ENCODE results near the gene DNAJC11.
"Not testable (repeated sequence)": the region's sequence is repeated elsewhere in the genome, so short reads cannot be mapped to it uniquely, and the experiment has no call there.

DNAJC11 gene

GRCh38 chr1:6668503-6668902, 33.1 kb downstream of the DNAJC11 start:
- DNase-seq (ENCODE audit: low read depth), result no peak
- no peak overlapping the region for H3K4me3 ChIP-seq (ENCODE audit: low read depth, low read length)
- TF ChIP-seq MAX (IDR thresholded peaks at IDR 0.05; ENCODE audit: low read depth, low read length) (no peak), POLR2A (IDR thresholded peaks at IDR 0.05; ENCODE audit: extremely low read depth, insufficient read length) (no peak), MYC (IDR thresholded peaks at IDR 0.05; ENCODE audit: low read depth, low read length) (no peak), CTCF (IDR thresholded peaks at IDR 0.05; ENCODE audit: low read depth, low read length) (no peak)

GRCh38 chr1:6667139-6667538, 34.5 kb downstream of the DNAJC11 start:
- no peak for DNase-seq (ENCODE audit: low read depth)
- H3K4me3 ChIP-seq (ENCODE audit: low read depth, low read length), result no peak overlapping the region
- TF ChIP-seq MAX (IDR thresholded peaks at IDR 0.05; ENCODE audit: low read depth, low read length) (no peak), MYC (IDR thresholded peaks at IDR 0.05; ENCODE audit: low read depth, low read length) (no peak), POLR2A (IDR thresholded peaks at IDR 0.05; ENCODE audit: extremely low read depth, insufficient read length) (no peak), CTCF (IDR thresholded peaks at IDR 0.05; ENCODE audit: low read depth, low read length) (no peak)

- no peak for TF ChIP-seq MAX (IDR thresholded peaks at IDR 0.05; ENCODE audit: low read depth, low read length)
- TF ChIP-seq CTCF (IDR thresholded peaks at IDR 0.05; ENCODE audit: low read depth, low read length), result no peak
- no peak for TF ChIP-seq POLR2A (IDR thresholded peaks at IDR 0.05; ENCODE audit: extremely low read depth, insufficient read length)
- no peak for TF ChIP-seq MYC (IDR thresholded peaks at IDR 0.05; ENCODE audit: low read depth, low read length)
- DNase-seq (ENCODE audit: low read depth), result no peak
- H3K4me3 ChIP-seq (ENCODE audit: low read depth, low read length), result no peak overlapping the region
These were observed 34.9 kb downstream of the DNAJC11 start for GRCh38 chr1:6666696-6667095.

- not testable (repeated sequence) for DNase-seq (ENCODE audit: low read depth); H3K4me3 ChIP-seq (ENCODE audit: low read depth, low read length)
These were observed 39.1 kb downstream of the DNAJC11 start for GRCh38 chr1:6662468-6662867.

- no peak overlapping the region for H3K4me3 ChIP-seq (ENCODE audit: low read depth, low read length)
- no peak for DNase-seq (ENCODE audit: low read depth)
- TF ChIP-seq POLR2A (IDR thresholded peaks at IDR 0.05; ENCODE audit: extremely low read depth, insufficient read length) (no peak), MYC (IDR thresholded peaks at IDR 0.05; ENCODE audit: low read depth, low read length) (no peak), MAX (IDR thresholded peaks at IDR 0.05; ENCODE audit: low read depth, low read length) (no peak), CTCF (IDR thresholded peaks at IDR 0.05; ENCODE audit: low read depth, low read length) (no peak)
These were observed 41.1 kb downstream of the DNAJC11 start for GRCh38 chr1:6660415-6661049.

- TF ChIP-seq POLR2A (IDR thresholded peaks at IDR 0.05; ENCODE audit: extremely low read depth, insufficient read length), result no peak
- TF ChIP-seq CTCF (IDR thresholded peaks at IDR 0.05; ENCODE audit: low read depth, low read length), result no peak
- H3K4me3 ChIP-seq (ENCODE audit: low read depth, low read length), result no peak overlapping the region
- DNase-seq (ENCODE audit: low read depth), result no peak
These were observed 43.1 kb downstream of the DNAJC11 start for GRCh38 chr1:6658359-6659060.

Data from NB4 (cell line).